HepG2 (cell line): ENCODE results near the gene IGLON5. TPM values are rescaled to one million over a fixed set of nuclear protein-coding genes. Genes with fewer than 3 reads are reported as not detected.
A peak's percentile ranks its signal among the peaks of the same experiment; 100 is the strongest.

Experiments used
- CBX1 ChIP-seq: IDR thresholded peaks from one replicate; pipeline ENCODE4 v1.6.1; 2016; ENCODE audit warnings: antibody characterized with exemption, low read depth
- CENPBD1 ChIP-seq: sonication (generic); formaldehyde crosslinking; IDR thresholded peaks from 2 replicates; pipeline ENCODE4 v1.8.0; 2022; ENCODE audit warnings: missing genetic modification reagents, low read depth, mild to moderate bottlenecking, borderline replicate concordance
- CHD4 ChIP-seq: fragments of 200-600 bp; sonication (generic); IDR thresholded peaks from 2 replicates; pipeline ENCODE4 v1.7.0; 2017; ENCODE audit warnings: mild to moderate bottlenecking, low read length, borderline replicate concordance
- CREB1 ChIP-seq, 2 experiments: fragments of 450-650 bp in 1 of 2; IDR thresholded peaks; 2 replicates each; pipeline ENCODE4 v1.6.1; 2016 to 2017; ENCODE audit warnings: control low read depth in 1 of 2, mild to moderate bottlenecking in 1 of 2, missing compliant biosample characterization in 1 of 2, missing genetic modification characterization in 1 of 2
- DMTF1 ChIP-seq: sonication (generic); formaldehyde crosslinking; IDR thresholded peaks from 2 replicates; pipeline ENCODE4 v1.4.0; 2020; ENCODE audit warnings: mild to moderate bottlenecking, missing genetic modification reagents
- EED ChIP-seq: sonication (generic); formaldehyde crosslinking; IDR thresholded peaks from 2 replicates; pipeline ENCODE4 v1.5.0; 2020; ENCODE audit warnings: mild to moderate bottlenecking, missing genetic modification reagents
- HINFP ChIP-seq: sonication (generic); formaldehyde crosslinking; IDR thresholded peaks from 2 replicates; pipeline ENCODE4 v1.4.0; 2020; ENCODE audit warnings: low read depth, mild to moderate bottlenecking, missing genetic modification reagents
- MAZ ChIP-seq, 2 experiments: sonication (generic) in 1 of 2; formaldehyde crosslinking in 1 of 2; IDR thresholded peaks; 2 replicates each; pipeline versions ENCODE4 v1.5.0 to v1.6.1; 2012 to 2020; ENCODE audit warnings: low read depth in 2 of 2, mild to moderate bottlenecking in 2 of 2, borderline replicate concordance in 1 of 2, improper control_type of control experiment in 1 of 2, low read length in 1 of 2, missing genetic modification reagents in 1 of 2, moderate library complexity in 1 of 2
- NFE2L1 ChIP-seq: sonication (generic); formaldehyde crosslinking; IDR thresholded peaks from 2 replicates; pipeline ENCODE4 v1.4.0; 2020; ENCODE audit warnings: missing genetic modification reagents, mild to moderate bottlenecking, borderline replicate concordance
- NR2F1 ChIP-seq, 2 experiments: fragments of 450-650 bp in 1 of 2; formaldehyde crosslinking in 1 of 2; IDR thresholded peaks; 2 replicates each; pipeline versions ENCODE4 v1.5.0 to v1.6.1; 2016 to 2020; ENCODE audit warnings: mild to moderate bottlenecking in 1 of 2, missing compliant biosample characterization in 1 of 2, missing genetic modification reagents in 1 of 2, moderate library complexity in 1 of 2
- NR2F6 ChIP-seq, 2 experiments: IDR thresholded peaks; 2 replicates each; pipeline ENCODE4 v1.6.1; 2016; ENCODE audit warnings: antibody characterized with exemption in 1 of 2, mild to moderate bottlenecking in 1 of 2
- NR3C1 ChIP-seq: sonication (generic); formaldehyde crosslinking; IDR thresholded peaks from 2 replicates; pipeline ENCODE4 v1.4.0; 2020; ENCODE audit warnings: missing genetic modification reagents
- PTBP1 ChIP-seq: fragments of 200-400 bp; formaldehyde crosslinking; IDR thresholded peaks from 2 replicates; pipeline ENCODE4 v1.6.1; 2018; ENCODE audit warnings: low read length, low read depth; ENCODE audit not compliant: poor library complexity, severe bottlenecking
- SALL1 ChIP-seq: sonication (generic); formaldehyde crosslinking; IDR thresholded peaks from 2 replicates; pipeline ENCODE4 v1.8.0; 2022; ENCODE audit warnings: mild to moderate bottlenecking, missing genetic modification reagents
- TBX2 ChIP-seq: sonication (generic); formaldehyde crosslinking; IDR thresholded peaks from 2 replicates; pipeline ENCODE4 v1.5.0; 2020; ENCODE audit warnings: missing genetic modification reagents, mild to moderate bottlenecking, borderline replicate concordance
- TBX3 ChIP-seq: fragments of 450-650 bp; IDR thresholded peaks from 2 replicates; pipeline ENCODE4 v1.6.1; 2017; ENCODE audit warnings: antibody characterized with exemption, mild to moderate bottlenecking, inconsistent platforms, borderline replicate concordance
- ZGPAT ChIP-seq: IDR thresholded peaks from 2 replicates; pipeline ENCODE4 v1.6.1; 2016; ENCODE audit warnings: mild to moderate bottlenecking
- ZNF343 ChIP-seq: sonication (generic); formaldehyde crosslinking; IDR thresholded peaks from 2 replicates; pipeline ENCODE4 v1.4.0; 2020; ENCODE audit warnings: mild to moderate bottlenecking, missing genetic modification reagents
- ZNF460 ChIP-seq: sonication (generic); formaldehyde crosslinking; IDR thresholded peaks from 2 replicates; pipeline ENCODE4 v1.5.1; 2020; ENCODE audit warnings: missing genetic modification reagents, mild to moderate bottlenecking, borderline replicate concordance
- ZNF616 ChIP-seq: sonication (generic); formaldehyde crosslinking; IDR thresholded peaks from 2 replicates; pipeline ENCODE4 v1.5.0; 2020; ENCODE audit warnings: low read depth, mild to moderate bottlenecking, missing genetic modification reagents
- ZNF713 ChIP-seq: sonication (generic); formaldehyde crosslinking; IDR thresholded peaks from 2 replicates; pipeline ENCODE4 v1.4.0; 2020; ENCODE audit warnings: mild to moderate bottlenecking, missing genetic modification reagents
- ZNF777 ChIP-seq: sonication (generic); formaldehyde crosslinking; IDR thresholded peaks from 2 replicates; pipeline ENCODE4 v1.4.0; 2020; ENCODE audit warnings: missing genetic modification reagents
- ZNF782 ChIP-seq: sonication (generic); formaldehyde crosslinking; IDR thresholded peaks from 2 replicates; pipeline ENCODE4 v1.4.0; 2020; ENCODE audit warnings: missing genetic modification reagents, mild to moderate bottlenecking, borderline replicate concordance
- ZSCAN29 ChIP-seq: sonication (generic); formaldehyde crosslinking; conservative IDR thresholded peaks from 2 replicates; pipeline ENCODE4 v1.4.0; 2020; ENCODE audit warnings: mild to moderate bottlenecking, missing genetic modification reagents
- polyA plus RNA-seq, 8 experiments: library from polyadenylated mRNA; depleted of rRNA in 3 of 8; stranded (reverse) in 7 of 8; unstranded in 1 of 8; fragments of >200 nt; fragmentation: Illumina TruSeq in 4 of 8; extraction: Trizol in 4 of 8; gene quantifications; 2 replicates each; pipeline versions ENCODE4 v1.2.1 to v1.2.3, GENCODE V29; 2011 to 2016; ENCODE audit warnings: low read depth in 4 of 8, missing spikeins in 1 of 8, mixed read lengths in 1 of 8; ENCODE audit not compliant: insufficient read depth in 1 of 8
- total RNA-seq, 5 experiments: library from RNA; depleted of rRNA; stranded (reverse); fragments of >200 nt; fragmentation: Illumina TruSeq; extraction: Trizol; gene quantifications; 2 replicates each; pipeline ENCODE4 v1.2.3, GENCODE V29; 2016; ENCODE audit warnings: low read depth in 1 of 5

IGLON5 gene
- total and polyA plus RNA-seq, 2 of the 13 experiments (the other 11 are each of a cell fraction or from before 2014, with no cell fraction given) = 0.04 to 5.7 TPM

- no peak for TF ChIP-seq DMTF1
- no peak for TF ChIP-seq NR3C1 (CRISPR knock-in tag)
- TF ChIP-seq ZNF343 = no peak
- no peak for TF ChIP-seq CHD4
- no peak for TF ChIP-seq ZNF616 (CRISPR knock-in tag)
- TF ChIP-seq CBX1 = no peak
- TF ChIP-seq HINFP = 0 out of 2 replicates have a peak, but pooled peaks have one; percentile 24
- peak; percentile 46; the same call in 1 of the 2 replicates for TF ChIP-seq TBX3
- TF ChIP-seq NFE2L1 (CRISPR knock-in tag) = no peak
- TF ChIP-seq ZSCAN29 (CRISPR knock-in tag) = peak; percentile 30; the same call in 1 of the 2 replicates
- TF ChIP-seq ZNF777 (CRISPR knock-in tag) = no peak
- no peak for TF ChIP-seq ZNF460 (CRISPR knock-in tag)
- TF ChIP-seq NR2F1 (CRISPR knock-in tag; IDR thresholded peaks at IDR 0.05) = peak; percentile 92 to 96
- no peak for TF ChIP-seq ZNF713 (CRISPR knock-in tag)
- no peak for TF ChIP-seq EED
- no peak for TF ChIP-seq ZNF782 (CRISPR knock-in tag)
- peak; percentile 98 for TF ChIP-seq NR2F6 (IDR thresholded peaks at IDR 0.05)
- TF ChIP-seq NR2F6 (CRISPR knock-in tag; IDR thresholded peaks at IDR 0.05) = peak; percentile 99
- peak; percentile 68; the same call in 1 of the 2 replicates for TF ChIP-seq ZGPAT
- TF ChIP-seq CENPBD1 = no peak
- TF ChIP-seq PTBP1 = no peak
- TF ChIP-seq SALL1 = peak; percentile 70
- TF ChIP-seq CREB1 (IDR thresholded peaks at IDR 0.05) = 0 out of 2 replicates have a peak, but pooled peaks have one; percentile 22
- peak; percentile 55; the same call in 1 of the 2 replicates for TF ChIP-seq CREB1 (CRISPR knock-in tag; IDR thresholded peaks at IDR 0.05)
- TF ChIP-seq TBX2 (CRISPR knock-in tag) = peak; percentile 88
- TF ChIP-seq MAZ (IDR thresholded peaks at IDR 0.05; ENCODE audit: borderline replicate concordance, low read depth, low read length) = no peak
- peak; percentile 31; the same call in 1 of the 2 replicates for TF ChIP-seq MAZ (CRISPR knock-in tag; IDR thresholded peaks at IDR 0.05; ENCODE audit: low read depth)
These were observed 44.8 kb downstream of the IGLON5 start (continued) for GRCh38 chr19:51356159-51356801.
